ENCODE data around the gene TCF7L1. TPM values are rescaled to one million over a fixed set of nuclear protein-coding genes. Genes with fewer than 3 reads are reported as not detected.

TCF7L1 gene
- total RNA-seq, 2 donors from 2014 or later: 71.9 to 73.3 TPM

- Histone ChIP-seq H3K36me3 (ENCODE audit: control insufficient read depth, insufficient read depth, low read length) (peaks cover 5% of the 10 kb centered on the region), H3K27ac (ENCODE audit: low read depth, low read length) (no peak overlapping the region), H3K9me3 (ENCODE audit: control insufficient read depth, low read length) (no peaks in the 10 kb centered on the region), H3K4me1 (ENCODE audit: control insufficient read depth, insufficient read depth, low read length) (peaks cover 16% of the 10 kb centered on the region), H3K4me3 (ENCODE audit: low read length) (no peak overlapping the region), H3K27me3 (ENCODE audit: control insufficient read depth, insufficient read depth, low read length, poor library complexity, severe bottlenecking) (no peaks in the 10 kb centered on the region), H3K9ac (ENCODE audit: extremely low read depth, low read length, poor library complexity, severe bottlenecking) (no peak overlapping the region)
- WGBS, 2 experiments (ENCODE audit: insufficient coverage in 1 of 2, insufficient read length in 1 of 2): 90 to 93% methylated on average over 4 of the region's 4 CpGs
- H3K27me3 Mint-ChIP-seq (ENCODE audit: insufficient read depth): no peaks in the 10 kb centered on the region
- peaks cover 47% of the 10 kb centered on the region for H3K4me1 Mint-ChIP-seq
- no peak overlapping the region for H3K4me3 Mint-ChIP-seq
- peaks cover 3% of the 10 kb centered on the region for H3K9me3 Mint-ChIP-seq
- peaks cover 3% of the 10 kb centered on the region for H3K36me3 Mint-ChIP-seq (ENCODE audit: low read depth)
- no peak for DNase-seq
- peak overlapping the region; percentile 83 for H3K27ac Mint-ChIP-seq
- TF ChIP-seq, protein P1, sequence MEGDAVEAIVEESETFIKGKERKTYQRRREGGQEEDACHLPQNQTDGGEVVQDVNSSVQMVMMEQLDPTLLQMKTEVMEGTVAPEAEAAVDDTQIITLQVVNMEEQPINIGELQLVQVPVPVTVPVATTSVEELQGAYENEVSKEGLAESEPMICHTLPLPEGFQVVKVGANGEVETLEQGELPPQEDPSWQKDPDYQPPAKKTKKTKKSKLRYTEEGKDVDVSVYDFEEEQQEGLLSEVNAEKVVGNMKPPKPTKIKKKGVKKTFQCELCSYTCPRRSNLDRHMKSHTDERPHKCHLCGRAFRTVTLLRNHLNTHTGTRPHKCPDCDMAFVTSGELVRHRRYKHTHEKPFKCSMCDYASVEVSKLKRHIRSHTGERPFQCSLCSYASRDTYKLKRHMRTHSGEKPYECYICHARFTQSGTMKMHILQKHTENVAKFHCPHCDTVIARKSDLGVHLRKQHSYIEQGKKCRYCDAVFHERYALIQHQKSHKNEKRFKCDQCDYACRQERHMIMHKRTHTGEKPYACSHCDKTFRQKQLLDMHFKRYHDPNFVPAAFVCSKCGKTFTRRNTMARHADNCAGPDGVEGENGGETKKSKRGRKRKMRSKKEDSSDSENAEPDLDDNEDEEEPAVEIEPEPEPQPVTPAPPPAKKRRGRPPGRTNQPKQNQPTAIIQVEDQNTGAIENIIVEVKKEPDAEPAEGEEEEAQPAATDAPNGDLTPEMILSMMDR (conservative IDR thresholded peaks at IDR 0.05): no peak
Observed at GRCh38 chr2:85216927-85217326, 83.7 kb downstream of the TCF7L1 start.

- WGBS, 2 experiments (ENCODE audit: insufficient coverage in 1 of 2, insufficient read length in 1 of 2): 97% methylated on average over 7 of the region's 8 CpGs; no CpG with 5 or more reads in 1 of the 2 experiments
- Histone ChIP-seq H3K36me3 (ENCODE audit: control insufficient read depth, insufficient read depth, low read length) (peaks cover 5% of the 10 kb centered on the region), H3K9me3 (ENCODE audit: control insufficient read depth, low read length) (no peaks in the 10 kb centered on the region), H3K4me3 (ENCODE audit: low read length) (no peak overlapping the region), H3K9ac (ENCODE audit: extremely low read depth, low read length, poor library complexity, severe bottlenecking) (no peak overlapping the region), H3K27me3 (ENCODE audit: control insufficient read depth, insufficient read depth, low read length, poor library complexity, severe bottlenecking) (no peaks in the 10 kb centered on the region), H3K27ac (ENCODE audit: low read depth, low read length) (no peak overlapping the region), H3K4me1 (ENCODE audit: control insufficient read depth, insufficient read depth, low read length) (peaks cover 9% of the 10 kb centered on the region)
- DNase-seq: no peak
- H3K27me3 Mint-ChIP-seq (ENCODE audit: insufficient read depth): no peaks in the 10 kb centered on the region
- H3K36me3 Mint-ChIP-seq (ENCODE audit: low read depth): peaks cover 16% of the 10 kb centered on the region
- TF ChIP-seq, protein P1 (conservative IDR thresholded peaks at IDR 0.05): peak; percentile 31
- H3K9me3 Mint-ChIP-seq: peaks cover 3% of the 10 kb centered on the region
- no peak overlapping the region for H3K4me3 Mint-ChIP-seq
- peaks cover 22% of the 10 kb centered on the region for H3K4me1 Mint-ChIP-seq
- no peak overlapping the region for H3K27ac Mint-ChIP-seq
Observed at GRCh38 chr2:85221067-85221691, 88.0 kb downstream of the TCF7L1 start.

DNA sequence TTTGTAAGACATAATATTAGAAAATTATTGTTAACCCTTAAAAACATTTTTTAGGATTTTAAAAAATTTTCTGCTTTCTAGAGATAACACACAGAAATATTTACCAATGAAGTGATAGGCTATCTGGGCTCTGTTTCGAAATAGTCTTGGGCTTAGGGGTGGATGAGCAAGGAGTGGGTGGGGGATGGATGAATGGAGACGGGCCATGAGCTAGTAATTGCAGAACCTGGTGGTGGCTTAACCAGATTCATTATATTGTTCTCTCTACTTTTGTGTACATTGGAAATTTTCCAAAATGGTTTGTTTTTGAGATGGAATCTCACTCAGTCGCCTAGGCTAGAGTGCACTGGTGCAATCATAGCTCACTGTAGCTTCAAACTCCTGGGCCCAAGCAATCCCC is 89.6 kb downstream of the TCF7L1 start:
- no peaks in the 10 kb centered on the region for H3K9me3 ChIP-seq (ENCODE audit: control insufficient read depth, low read length)
- H3K27me3 ChIP-seq (ENCODE audit: control insufficient read depth, insufficient read depth, low read length, poor library complexity, severe bottlenecking): no peaks in the 10 kb centered on the region
- H3K27ac Mint-ChIP-seq: no peak overlapping the region
- no peak for DNase-seq
- H3K4me3 Mint-ChIP-seq: no peak overlapping the region
- no peak overlapping the region for H3K27ac ChIP-seq (ENCODE audit: low read depth, low read length)
- H3K4me3 ChIP-seq (ENCODE audit: low read length): no peak overlapping the region
- WGBS, 2 experiments (ENCODE audit: insufficient coverage in 1 of 2, insufficient read length in 1 of 2): 94 to 100% methylated on average over 1 to 3 of the region's 3 CpGs
- TF ChIP-seq, protein P1 (conservative IDR thresholded peaks at IDR 0.05): no peak
- H3K4me1 ChIP-seq (ENCODE audit: control insufficient read depth, insufficient read depth, low read length): no peaks in the 10 kb centered on the region
- no peaks in the 10 kb centered on the region for H3K27me3 Mint-ChIP-seq (ENCODE audit: insufficient read depth)
- H3K9me3 Mint-ChIP-seq: peaks cover 3% of the 10 kb centered on the region
- peaks cover 18% of the 10 kb centered on the region for H3K4me1 Mint-ChIP-seq
- no peak overlapping the region for H3K9ac ChIP-seq (ENCODE audit: extremely low read depth, low read length, poor library complexity, severe bottlenecking)
- H3K36me3 Mint-ChIP-seq (ENCODE audit: low read depth): peaks cover 16% of the 10 kb centered on the region
- peaks cover 5% of the 10 kb centered on the region for H3K36me3 ChIP-seq (ENCODE audit: control insufficient read depth, insufficient read depth, low read length)

Measured in endodermal cell (in vitro differentiated cells).